Fibroblast of lung (primary cell): ENCODE measurements around the gene RNF217. TPM values are rescaled to one million over a fixed set of nuclear protein-coding genes. Genes with fewer than 3 reads are reported as not detected.

Experiments used
- DNase-seq, 2 donors: peaks; one replicate each; pipeline versions ENCODE4 v3.0.0 to v3.0.0-alpha.2; 2010; ENCODE audit warnings: low read depth in 2 of 2
- H2AFZ ChIP-seq: 2 replicates; pipeline ENCODE4 v1.5.1; 2012; ENCODE audit warnings: low read length, control low read depth, inconsistent platforms
- H3K27ac ChIP-seq: 2 replicates; pipeline ENCODE4 v1.5.1; 2011; ENCODE audit warnings: low read length, control low read depth; ENCODE audit not compliant: insufficient read depth
- H3K27me3 ChIP-seq: 2 replicates; pipeline ENCODE4 v1.5.1; 2011; ENCODE audit warnings: mild to moderate bottlenecking, low read length; ENCODE audit not compliant: control insufficient read depth, insufficient read depth
- H3K36me3 ChIP-seq: 2 replicates; pipeline ENCODE4 v1.5.1; 2011; ENCODE audit warnings: low read length; ENCODE audit not compliant: control insufficient read depth, insufficient read depth
- H3K4me1 ChIP-seq: 2 replicates; pipeline ENCODE4 v1.5.1; 2011; ENCODE audit warnings: low read length; ENCODE audit not compliant: control insufficient read depth, insufficient read depth; ENCODE audit errors: extremely low read depth
- H3K4me2 ChIP-seq: 2 replicates; pipeline ENCODE4 v1.5.1; 2011; ENCODE audit warnings: low read length, control low read depth; ENCODE audit not compliant: insufficient read depth; ENCODE audit errors: extremely low read depth
- H3K4me3 ChIP-seq, 4 experiments: fragments of 200-600 bp in 1 of 4; sonication (generic) in 1 of 4; replicated peaks in 1 of 4; 2 replicates each; pipeline ENCODE4 v1.5.1; 2011 to 2016; ENCODE audit warnings: low read length in 4 of 4, low read depth in 3 of 4, mild to moderate bottlenecking in 3 of 4, control low read depth in 2 of 4, inconsistent platforms in 1 of 4, mixed read lengths in 1 of 4; ENCODE audit not compliant: insufficient read depth in 1 of 4; ENCODE audit errors: control extremely low read depth in 1 of 4
- H3K79me2 ChIP-seq: 2 replicates; pipeline ENCODE4 v1.5.1; 2012; ENCODE audit warnings: mild to moderate bottlenecking, low read length, inconsistent platforms; ENCODE audit not compliant: control insufficient read depth, insufficient read depth
- H3K9ac ChIP-seq: 2 replicates; pipeline ENCODE4 v1.5.1; 2011; ENCODE audit warnings: mild to moderate bottlenecking, low read length, control low read depth; ENCODE audit not compliant: insufficient read depth
- H3K9me3 ChIP-seq: 2 replicates; pipeline ENCODE4 v1.5.1; 2012; ENCODE audit warnings: low read depth, low read length; ENCODE audit not compliant: control insufficient read depth, insufficient read depth
- H4K20me1 ChIP-seq: 2 replicates; pipeline ENCODE4 v1.5.1; 2011; ENCODE audit warnings: low read length; ENCODE audit not compliant: control insufficient read depth, insufficient read depth; ENCODE audit errors: extremely low read depth
- CTCF ChIP-seq, 2 donors: IDR thresholded peaks in 1 of 2; conservative IDR thresholded peaks in 1 of 2; 1 replicate in 1 of 2; 2 replicates in 1 of 2; pipeline ENCODE4 v1.5.1; 2011 to 2012; ENCODE audit warnings: low read length in 2 of 2, control low read depth in 1 of 2, inconsistent platforms in 1 of 2, low read depth in 1 of 2, mild to moderate bottlenecking in 1 of 2
- EZH2 ChIP-seq: IDR thresholded peaks from 2 replicates; pipeline ENCODE4 v1.5.1; 2012; ENCODE audit warnings: low read length, control low read depth, mild to moderate bottlenecking; ENCODE audit errors: missing control alignments
- polyA plus RNA-seq, 2 donors: library from polyadenylated mRNA; depleted of rRNA in 1 of 2; stranded (reverse) in 1 of 2; unstranded in 1 of 2; fragments of >200 nt; gene quantifications; 2 replicates each; pipeline ENCODE4 v1.2.1, GENCODE V29; 2011 to 2012; ENCODE audit warnings: missing spikeins in 1 of 2
- total RNA-seq: library from RNA; depleted of rRNA; stranded (reverse); fragments of >200 nt; gene quantifications from 2 replicates; pipeline ENCODE4 v1.2.1, GENCODE V29; 2014

RNF217 gene
- total and polyA plus RNA-seq, 2 donors (not counting 1 experiment from before 2014, with no cell fraction given) = 13.2 to 19.5 TPM

DNA sequence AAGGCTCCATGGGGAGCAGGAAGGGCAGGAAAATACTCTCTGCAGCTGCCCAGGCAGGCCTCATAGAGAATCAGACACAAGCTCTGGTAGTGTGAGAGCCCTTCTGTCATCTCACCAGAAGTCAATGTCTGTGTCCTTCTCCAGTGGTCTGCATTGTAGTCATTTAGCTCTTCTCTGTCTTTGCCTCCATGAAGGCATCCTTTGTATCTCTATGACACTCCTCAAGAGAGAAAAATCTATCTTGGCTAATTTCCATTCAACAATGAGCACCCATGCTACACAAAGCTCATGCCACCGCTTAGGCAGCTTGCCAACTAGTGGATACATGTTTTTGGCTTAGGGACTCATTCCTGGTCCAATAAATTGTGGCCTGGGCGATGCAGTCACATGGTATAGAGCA is 92.1 kb downstream of the RNF217 start:
- H3K27ac ChIP-seq = no peak overlapping the region
- no peaks in the 10 kb centered on the region for H3K9me3 ChIP-seq
- no peak overlapping the region for H3K4me2 ChIP-seq
- no peaks in the 10 kb centered on the region for H3K36me3 ChIP-seq
- TF ChIP-seq CTCF (conservative IDR thresholded peaks at IDR 0.05 in 1 of 2, IDR thresholded peaks at IDR 0.05 in 1 of 2; ENCODE audit: low read depth in 1 of 2, low read length in 2 of 2) (no peak), EZH2 (no peak)
- H3K4me3 ChIP-seq = no peak overlapping the region
- H4K20me1 ChIP-seq = no peaks in the 10 kb centered on the region
- H3K27me3 ChIP-seq = no peaks in the 10 kb centered on the region
- H3K4me1 ChIP-seq = no peaks in the 10 kb centered on the region
- H3K9ac ChIP-seq = no peak overlapping the region
- no peak overlapping the region for H2AFZ ChIP-seq
- DNase-seq = no peak
- no peaks in the 10 kb centered on the region for H3K79me2 ChIP-seq

GRCh38 chr6:125057392-125058246 is 95.4 kb downstream of the RNF217 start:
- Histone ChIP-seq H3K9ac (no peak overlapping the region), H3K27me3 (no peaks in the 10 kb centered on the region), H2AFZ (no peak overlapping the region), H3K4me3 (no peak overlapping the region), H3K79me2 (no peaks in the 10 kb centered on the region), H3K27ac (no peak overlapping the region), H3K4me2 (no peak overlapping the region), H3K36me3 (no peaks in the 10 kb centered on the region), H3K9me3 (no peaks in the 10 kb centered on the region), H3K4me1 (no peaks in the 10 kb centered on the region), H4K20me1 (no peaks in the 10 kb centered on the region)
- no peak for TF ChIP-seq EZH2
- no peak for TF ChIP-seq CTCF (conservative IDR thresholded peaks at IDR 0.05 in 1 of 2, IDR thresholded peaks at IDR 0.05 in 1 of 2; ENCODE audit: low read depth in 1 of 2, low read length in 2 of 2)
- DNase-seq = no peak

- TF ChIP-seq CTCF (conservative IDR thresholded peaks at IDR 0.05 in 1 of 2, IDR thresholded peaks at IDR 0.05 in 1 of 2; ENCODE audit: low read depth in 1 of 2, low read length in 2 of 2) = no peak
- TF ChIP-seq EZH2 = no peak
- no peaks in the 10 kb centered on the region for H3K79me2 ChIP-seq
- H3K4me1 ChIP-seq = no peaks in the 10 kb centered on the region
- H3K9me3 ChIP-seq = no peaks in the 10 kb centered on the region
- H3K4me3 ChIP-seq = no peak overlapping the region
- H3K4me2 ChIP-seq = no peak overlapping the region
- H3K36me3 ChIP-seq = no peaks in the 10 kb centered on the region
- H3K27me3 ChIP-seq = no peaks in the 10 kb centered on the region
- H2AFZ ChIP-seq = no peak overlapping the region
- H3K27ac ChIP-seq = no peak overlapping the region
- H4K20me1 ChIP-seq = no peaks in the 10 kb centered on the region
- DNase-seq = no peak
- no peak overlapping the region for H3K9ac ChIP-seq
Observed at GRCh38 chr6:125058546-125058945, 96.3 kb downstream of the RNF217 start.
